DMS53 treated with DMSO at 0.1 percent for 48 hours (cell line): ENCODE data around the gene RPTOR.

Source experiments
- DNase-seq: peaks from one replicate; lab custom pipeline; 2025; ENCODE audit not compliant: unreplicated experiment; lab: John Stamatoyannopoulos, UW

The RPTOR gene

DNA sequence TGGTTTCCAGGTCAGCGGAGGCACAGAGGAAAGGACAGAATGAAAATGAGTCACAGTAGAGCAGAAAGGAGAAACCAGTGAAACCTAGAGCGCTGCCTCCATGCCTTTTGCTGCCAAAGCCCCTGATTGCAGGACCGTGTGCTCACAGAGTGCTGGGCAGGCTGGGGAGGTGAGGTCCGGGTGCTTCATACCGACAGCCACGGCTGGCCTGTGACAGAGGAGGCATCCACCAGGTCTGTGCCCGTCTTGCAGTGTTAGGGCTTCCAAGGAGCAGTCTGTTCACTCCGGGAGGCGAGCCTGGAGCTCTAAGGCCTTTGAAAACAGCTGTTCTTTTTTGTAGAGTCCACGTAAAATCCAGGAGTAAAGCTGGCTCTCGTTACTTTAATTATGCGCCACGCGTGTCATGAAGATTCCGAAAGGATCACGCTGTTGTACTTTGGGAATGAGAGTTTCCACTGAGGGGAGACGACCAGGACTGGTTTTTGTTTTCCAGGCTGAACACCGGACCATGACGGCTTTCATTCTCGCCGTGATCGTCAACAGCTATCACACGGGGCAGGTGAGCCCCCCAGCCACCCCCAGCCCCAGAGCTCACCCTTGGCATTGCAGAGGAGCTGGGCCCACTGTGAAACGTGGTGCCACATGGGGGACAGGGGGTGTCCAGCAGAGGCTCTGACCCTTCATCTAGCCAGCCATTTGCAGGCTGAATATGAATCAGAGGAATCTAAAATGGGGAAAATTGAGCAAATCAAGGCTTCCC lies 338.5 kb downstream of the RPTOR start:
- no peak for DNase-seq

DNA sequence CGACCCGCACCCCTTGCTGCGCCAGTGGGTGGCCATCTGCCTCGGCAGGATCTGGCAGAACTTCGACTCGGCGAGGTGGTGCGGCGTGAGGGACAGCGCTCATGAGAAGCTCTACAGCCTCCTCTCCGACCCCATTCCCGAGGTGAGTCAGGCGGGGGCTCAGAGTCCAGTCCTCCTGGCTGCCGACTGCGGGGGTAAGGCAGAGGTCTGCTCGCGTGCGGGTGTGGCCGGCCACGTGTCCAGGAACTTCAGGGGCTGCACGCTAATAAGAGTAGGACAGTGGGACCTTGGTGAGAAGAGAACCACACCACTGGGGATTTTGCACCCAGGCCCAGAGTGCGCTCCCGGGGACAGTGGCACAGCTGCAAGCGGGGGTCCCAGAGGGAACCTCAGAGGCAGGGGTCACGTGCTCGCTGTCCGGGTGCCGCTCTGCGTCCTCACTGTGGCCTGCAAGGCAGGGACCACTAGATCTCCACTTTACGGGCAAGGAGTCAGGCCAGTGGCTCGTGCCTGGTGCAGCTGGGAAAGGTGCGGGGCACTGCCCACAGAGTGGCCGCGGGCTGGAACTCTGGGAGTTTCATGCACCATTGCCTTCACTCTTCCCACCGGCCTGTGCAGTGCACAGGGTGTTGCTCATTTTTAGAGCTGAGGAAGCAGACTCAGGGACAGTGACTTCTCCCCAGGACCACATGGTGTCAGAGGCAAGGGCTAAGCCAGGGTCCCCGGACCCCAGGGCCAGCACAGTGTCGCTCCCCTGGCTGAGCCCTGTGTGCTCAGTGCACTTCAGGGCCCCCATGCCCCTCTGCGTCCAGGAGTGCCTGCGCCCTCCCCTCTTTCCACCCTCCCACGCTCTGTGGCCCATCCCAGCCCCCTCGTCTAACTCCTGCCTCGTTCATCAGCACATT lies 339.4 kb downstream of the RPTOR start:
- no peak for DNase-seq

- DNase-seq, result no peak
These were observed 340.2 kb downstream of the RPTOR start for GRCh38 chr17:80884811-80885210.

DNA sequence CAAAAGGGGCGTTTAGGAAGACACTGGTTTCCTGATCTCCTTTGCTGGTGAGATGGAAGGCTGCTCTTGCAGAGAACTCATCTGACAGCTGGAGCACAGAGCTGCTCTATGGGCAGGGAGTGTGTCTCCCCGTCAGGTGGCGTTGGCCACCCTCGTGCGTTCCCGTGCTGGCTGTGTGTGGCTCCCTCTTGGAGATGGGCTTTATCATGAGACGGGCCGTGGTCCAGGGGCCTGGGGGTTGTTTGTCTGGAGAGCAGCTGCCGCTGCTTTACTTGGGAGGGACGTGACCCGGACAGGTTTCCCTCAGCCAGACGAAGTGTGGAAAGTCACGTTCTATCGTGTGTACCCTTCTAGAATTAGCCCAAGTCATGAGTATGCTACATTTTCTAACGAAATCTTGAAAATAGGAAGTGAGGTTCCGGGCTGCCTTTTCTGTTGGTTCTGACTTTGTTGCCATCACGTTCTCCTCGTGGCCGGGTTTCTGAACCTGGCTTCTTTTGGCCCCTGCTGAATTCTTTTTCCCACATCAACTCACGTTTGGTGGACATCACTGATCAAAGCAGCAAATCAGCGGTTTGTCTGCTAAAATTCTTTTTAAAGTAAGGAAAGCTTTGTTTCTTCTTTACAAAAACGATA lies 341.4 kb downstream of the RPTOR start:
- DNase-seq, result no peak

DNA sequence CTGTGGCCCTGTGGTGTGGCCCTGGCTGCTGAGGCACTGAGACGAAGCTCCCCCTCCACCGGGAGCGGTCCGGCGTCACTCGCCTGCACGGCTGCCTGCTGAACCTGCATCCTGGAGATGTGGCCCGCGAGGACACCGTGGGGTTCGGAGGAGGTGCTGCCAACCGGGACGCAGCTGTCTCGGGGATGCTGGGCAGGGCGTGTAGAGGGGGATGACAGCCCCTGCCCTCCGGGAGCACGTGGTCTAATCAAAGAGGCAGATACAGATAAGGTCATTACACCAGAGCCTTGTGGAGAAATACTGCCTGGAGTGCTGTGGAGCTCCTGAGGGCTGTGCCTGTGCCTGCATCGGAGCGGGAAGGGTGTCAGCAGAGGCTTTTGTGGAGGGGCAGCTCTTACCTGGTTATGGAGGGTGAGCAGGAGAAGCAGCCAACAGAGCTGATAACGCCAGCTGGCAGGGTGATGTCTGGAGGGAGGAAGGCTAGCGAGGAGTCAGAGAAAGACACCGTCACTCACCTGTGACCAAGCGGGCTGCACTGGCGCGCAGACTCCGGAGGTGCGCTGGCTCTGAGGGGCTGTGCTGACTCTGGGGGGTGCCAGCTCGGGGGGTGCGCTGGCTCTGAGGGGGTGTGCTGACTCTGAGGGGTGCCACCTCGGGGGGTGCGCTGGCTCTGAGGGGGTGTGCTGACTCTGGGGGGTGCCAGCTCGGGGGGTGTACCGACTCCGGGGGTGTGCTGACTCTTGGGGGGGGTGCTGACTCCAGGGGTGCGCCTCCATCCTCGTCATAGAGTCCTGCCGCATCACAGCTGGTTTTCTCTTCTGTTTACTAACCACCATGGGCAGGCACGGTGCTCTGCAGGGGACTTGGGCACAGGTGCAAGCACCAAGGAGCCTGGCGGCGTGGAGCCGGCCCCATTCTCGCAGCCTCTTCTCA lies 342.3 kb downstream of the RPTOR start:
- no peak for DNase-seq

- no peak for DNase-seq
These were observed 343.1 kb downstream of the RPTOR start for GRCh38 chr17:80887639-80888175.

- DNase-seq, result no peak
These were observed 343.9 kb downstream of the RPTOR start for GRCh38 chr17:80888276-80889160.

- no peak for DNase-seq
These were observed 344.9 kb downstream of the RPTOR start for GRCh38 chr17:80889231-80890195.

GRCh38 chr17:80890196-80890920 lies 345.7 kb downstream of the RPTOR start:
- no peak for DNase-seq

- DNase-seq, result no peak
These were observed 346.3 kb downstream of the RPTOR start for GRCh38 chr17:80890921-80891396.

DNA sequence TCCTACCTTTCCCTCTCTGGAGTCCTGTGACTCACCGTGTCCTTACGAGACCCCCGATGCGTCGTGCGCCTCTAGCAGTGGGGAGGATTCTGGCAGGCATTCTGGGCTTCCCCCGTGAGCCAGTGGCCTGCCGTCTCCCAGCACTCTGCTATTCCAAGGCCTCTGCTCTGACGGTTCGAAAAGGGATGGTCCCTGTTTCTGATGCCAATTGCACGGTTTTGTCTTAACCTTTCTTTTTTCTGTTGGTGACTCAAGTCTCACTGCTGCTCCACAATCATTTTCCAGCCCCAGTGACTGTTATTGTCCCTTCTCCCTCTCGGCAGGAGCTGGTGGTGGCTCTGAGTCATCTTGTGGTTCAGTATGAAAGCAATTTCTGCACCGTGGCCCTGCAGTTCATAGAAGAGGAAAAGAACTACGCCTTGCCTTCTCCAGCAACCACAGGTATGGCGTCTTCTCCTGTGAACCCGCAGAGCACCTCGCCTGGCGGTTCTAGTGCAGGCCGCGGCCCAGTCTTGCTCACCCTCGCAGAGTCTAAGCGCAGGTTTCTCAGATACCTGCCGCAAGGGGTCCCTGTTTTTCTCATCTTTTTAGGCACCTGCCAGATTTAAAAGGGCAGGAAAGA lies 346.9 kb downstream of the RPTOR start:
- DNase-seq, result no peak

GRCh38 chr17:80892019-80892855 lies 347.6 kb downstream of the RPTOR start:
- DNase-seq, result no peak

GRCh38 chr17:80892900-80893603 lies 348.4 kb downstream of the RPTOR start:
- no peak for DNase-seq

- no peak for DNase-seq
These were observed 349.2 kb downstream of the RPTOR start for GRCh38 chr17:80893604-80894438.

DNA sequence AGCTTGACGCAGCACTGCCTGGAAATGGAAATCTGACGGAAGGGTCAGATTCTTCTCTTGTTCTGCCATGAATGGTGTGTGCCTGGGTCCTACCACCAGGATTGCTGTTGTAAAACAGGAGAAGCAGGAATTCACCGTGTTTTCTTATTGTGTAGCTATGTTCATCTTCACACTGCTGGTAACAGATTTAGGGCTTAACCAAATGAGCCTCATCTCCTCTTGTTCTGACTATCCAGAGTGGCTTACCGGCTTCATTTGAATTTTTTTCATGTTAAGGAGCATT lies 349.7 kb downstream of the RPTOR start:
- no peak for DNase-seq
